Measurements from ENCODE around the gene ACOX2. TPM values are rescaled to one million over a fixed set of nuclear protein-coding genes. Genes with fewer than 3 reads are reported as not detected.
"Not testable (repeated sequence)": the region's sequence is repeated elsewhere in the genome, so short reads cannot be mapped to it uniquely, and the experiment has no call there.

The ACOX2 gene
- total RNA-seq, 1 donor from 2014 or later = not detected

- peaks cover 11% of the 10 kb centered on the region for H3K27me3 Mint-ChIP-seq
- H3K4me1 Mint-ChIP-seq = peaks cover 16% of the 10 kb centered on the region
- no peak for DNase-seq
- no peaks in the 10 kb centered on the region for H3K36me3 Mint-ChIP-seq (ENCODE audit: low read depth)
- H3K27ac Mint-ChIP-seq = no peak overlapping the region
- H3K4me3 Mint-ChIP-seq = no peak overlapping the region
- H3K9me3 Mint-ChIP-seq = no peaks in the 10 kb centered on the region
- intact Hi-C loops (cut with micrococcal nuclease) = loop anchor here (5.0 kb wide), 2 partner anchors 298 to 348 kb away; partner anchors contain the start of gene ABHD6
Observed at GRCh38 chr3:58534592-58535494, 2.1 kb downstream of the ACOX2 start.

DNA sequence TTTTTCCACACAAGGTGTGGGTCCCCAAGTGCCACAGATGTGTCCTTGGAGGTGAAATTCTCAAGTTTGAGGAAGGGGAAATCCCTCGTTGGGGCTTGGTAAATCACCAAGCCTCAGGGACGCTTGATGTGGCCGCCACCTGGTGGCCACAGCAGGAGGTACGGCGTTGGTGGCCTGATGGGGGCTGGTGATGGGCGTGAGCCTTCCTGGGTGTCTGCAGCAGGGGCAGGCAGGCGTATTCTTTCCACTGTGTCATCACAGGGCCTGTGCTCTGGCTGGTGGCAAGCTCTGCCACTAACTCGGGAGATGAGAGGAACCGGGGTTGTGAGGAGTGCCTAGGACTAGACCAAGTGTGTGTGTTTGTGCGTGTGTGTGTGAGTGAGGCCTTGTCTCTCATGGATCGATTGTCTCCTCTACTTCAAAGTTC is 4.2 kb downstream of the ACOX2 start:
- peaks cover 7% of the 10 kb centered on the region for H3K27me3 Mint-ChIP-seq
- DNase-seq = peak; percentile 94
- H3K4me3 Mint-ChIP-seq = no peak overlapping the region
- peak overlapping the region; percentile 54 for H3K27ac Mint-ChIP-seq
- H3K4me1 Mint-ChIP-seq = peaks cover 16% of the 10 kb centered on the region
- intact Hi-C loops (cut with micrococcal nuclease) = loop anchor here (1.0 to 5.0 kb wide), 8 partner anchors 42 to 346 kb away; partner anchors contain the start of genes ABHD6, HTD2, PDHB and RPP14
- no peaks in the 10 kb centered on the region for H3K9me3 Mint-ChIP-seq
- no peaks in the 10 kb centered on the region for H3K36me3 Mint-ChIP-seq (ENCODE audit: low read depth)

DNA sequence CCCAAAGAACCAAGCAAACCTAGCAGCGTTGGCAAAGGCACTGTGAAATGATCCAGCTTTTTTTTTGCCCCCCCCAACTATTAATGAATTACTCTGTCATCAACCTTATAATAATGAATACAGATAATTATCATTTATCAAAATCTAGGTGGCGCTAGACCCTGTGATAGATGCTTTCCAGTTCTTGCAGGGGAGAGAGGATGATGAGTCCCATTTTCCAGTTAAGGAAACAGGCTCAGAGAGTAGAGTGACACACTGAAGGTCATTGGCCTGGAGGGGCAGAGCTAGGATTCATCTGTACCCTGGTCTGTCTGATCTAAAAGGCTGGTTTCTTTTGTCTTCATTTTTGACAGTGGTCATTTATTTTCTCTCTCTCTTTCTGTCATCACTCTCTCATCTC is 5.0 kb downstream of the ACOX2 start:
- no peak overlapping the region for H3K27ac Mint-ChIP-seq
- no peak overlapping the region for H3K4me3 Mint-ChIP-seq
- H3K4me1 Mint-ChIP-seq = peaks cover 16% of the 10 kb centered on the region
- no peaks in the 10 kb centered on the region for H3K9me3 Mint-ChIP-seq
- intact Hi-C loops (cut with micrococcal nuclease) = loop anchor here (1.0 to 5.0 kb wide), 8 partner anchors 41 to 345 kb away; partner anchors contain the start of genes ABHD6, HTD2, PDHB and RPP14
- H3K27me3 Mint-ChIP-seq = peaks cover 7% of the 10 kb centered on the region
- no peak for DNase-seq
- H3K36me3 Mint-ChIP-seq (ENCODE audit: low read depth) = no peaks in the 10 kb centered on the region

DNA sequence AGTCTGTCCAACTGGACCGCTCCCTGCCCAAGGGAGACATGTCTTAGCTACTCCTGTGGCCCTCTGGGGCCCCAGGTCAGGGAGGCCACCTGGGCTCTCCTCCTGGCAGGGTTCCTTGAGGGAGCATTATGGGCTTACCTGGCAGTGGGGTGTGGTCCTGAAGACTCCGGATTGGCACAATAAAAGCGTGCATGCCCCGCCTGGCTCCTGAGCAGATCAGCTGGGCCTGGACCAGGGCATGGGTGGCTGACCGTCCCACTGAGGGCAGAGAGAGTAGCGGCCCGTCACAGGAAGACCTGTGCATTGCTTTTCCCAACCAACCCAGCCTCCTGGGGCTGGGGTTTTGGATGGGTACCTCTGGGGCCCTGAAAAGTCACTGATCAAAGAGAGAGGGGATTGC is 5.4 kb downstream of the ACOX2 start:
- intact Hi-C loops (cut with micrococcal nuclease) = loop anchor here (5.0 kb wide), 2 partner anchors 294 to 344 kb away; partner anchors contain the start of gene ABHD6
- Mint-ChIP-seq H3K27me3 (peaks cover 7% of the 10 kb centered on the region), H3K4me3 (no peak overlapping the region), H3K9me3 (no peaks in the 10 kb centered on the region), H3K36me3 (ENCODE audit: low read depth) (no peaks in the 10 kb centered on the region), H3K4me1 (peaks cover 16% of the 10 kb centered on the region), H3K27ac (no peak overlapping the region)
- DNase-seq = no peak

DNA sequence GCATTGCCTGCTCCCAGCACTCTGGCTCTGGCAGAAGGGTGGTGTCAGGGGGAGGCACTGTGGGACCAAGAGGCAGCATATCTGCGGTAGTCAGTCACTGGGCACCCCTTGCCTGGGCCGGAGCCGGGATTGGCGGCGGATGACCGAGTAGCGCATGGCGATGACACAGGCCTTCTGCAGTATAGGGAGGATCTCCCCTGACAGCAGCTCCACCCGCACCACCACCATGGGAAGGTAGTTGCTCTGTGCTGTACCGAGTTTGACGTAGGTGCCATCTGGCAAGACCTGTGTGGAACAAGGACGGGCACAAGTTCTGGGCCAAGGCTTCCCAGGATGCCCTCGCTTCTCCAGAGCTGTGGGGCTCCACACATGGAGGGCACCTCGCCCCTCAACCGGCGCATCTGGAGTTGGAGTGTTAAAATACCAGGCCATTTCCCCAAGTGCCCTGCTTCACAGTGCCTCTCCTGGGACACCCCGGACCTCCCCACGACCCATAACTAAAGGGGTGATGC is 6.6 kb downstream of the ACOX2 start:
- peaks cover 7% of the 10 kb centered on the region for H3K27me3 Mint-ChIP-seq
- peaks cover 11% of the 10 kb centered on the region for H3K4me1 Mint-ChIP-seq
- H3K4me3 Mint-ChIP-seq = no peak overlapping the region
- no peak overlapping the region for H3K27ac Mint-ChIP-seq
- H3K36me3 Mint-ChIP-seq (ENCODE audit: low read depth) = no peaks in the 10 kb centered on the region
- DNase-seq = no peak
- intact Hi-C loops (cut with micrococcal nuclease) = loop anchor here (5.0 kb wide), 2 partner anchors 293 to 343 kb away; partner anchors contain the start of gene ABHD6
- no peaks in the 10 kb centered on the region for H3K9me3 Mint-ChIP-seq

DNA sequence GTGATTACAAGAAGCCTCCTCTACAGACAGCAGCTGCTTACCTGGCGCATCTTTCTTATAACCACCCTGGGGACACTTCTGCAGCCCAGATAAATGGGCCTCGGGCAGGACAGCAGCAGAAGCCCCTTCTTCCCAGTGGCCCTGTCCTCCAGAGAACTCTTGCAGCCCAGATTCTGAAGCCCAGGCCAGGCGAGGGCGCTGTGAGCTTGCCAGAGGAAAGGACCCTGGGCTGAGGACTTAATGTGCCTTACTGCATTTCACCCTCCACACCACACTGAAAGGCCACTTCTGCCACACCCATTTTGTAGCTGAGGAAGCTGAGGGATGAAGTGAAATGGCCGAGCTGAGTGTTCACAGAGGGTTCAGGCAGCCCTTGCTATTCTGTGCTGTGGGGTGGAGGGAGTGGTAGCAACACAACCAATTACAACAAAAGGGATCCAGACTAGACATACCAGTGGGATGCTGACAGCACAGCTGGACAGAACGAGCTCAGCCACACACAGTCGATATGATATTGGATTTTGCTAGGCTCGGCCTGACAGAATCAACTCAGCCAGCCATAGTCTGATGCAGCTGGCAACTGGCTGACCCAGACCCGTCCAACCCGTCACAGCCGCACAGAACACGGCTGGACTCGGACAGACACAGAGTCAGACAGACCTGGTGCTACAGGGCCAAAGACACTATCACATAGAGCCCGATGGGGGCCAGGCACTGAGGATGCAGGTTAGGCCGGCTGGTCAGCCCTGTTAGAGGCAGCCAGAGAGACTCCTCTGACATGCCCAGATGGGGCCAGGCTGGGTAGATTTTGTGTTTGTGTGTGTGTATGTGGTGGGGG is 7.3 kb downstream of the ACOX2 start:
- Mint-ChIP-seq H3K27me3 (peaks cover 7% of the 10 kb centered on the region), H3K36me3 (ENCODE audit: low read depth) (no peaks in the 10 kb centered on the region), H3K4me3 (no peak overlapping the region), H3K27ac (no peak overlapping the region), H3K9me3 (no peaks in the 10 kb centered on the region), H3K4me1 (peaks cover 11% of the 10 kb centered on the region)
- intact Hi-C loops (cut with micrococcal nuclease) = loop anchor here (5.0 kb wide), 2 partner anchors 292 to 342 kb away; partner anchors contain the start of gene ABHD6
- no peak for DNase-seq

DNA sequence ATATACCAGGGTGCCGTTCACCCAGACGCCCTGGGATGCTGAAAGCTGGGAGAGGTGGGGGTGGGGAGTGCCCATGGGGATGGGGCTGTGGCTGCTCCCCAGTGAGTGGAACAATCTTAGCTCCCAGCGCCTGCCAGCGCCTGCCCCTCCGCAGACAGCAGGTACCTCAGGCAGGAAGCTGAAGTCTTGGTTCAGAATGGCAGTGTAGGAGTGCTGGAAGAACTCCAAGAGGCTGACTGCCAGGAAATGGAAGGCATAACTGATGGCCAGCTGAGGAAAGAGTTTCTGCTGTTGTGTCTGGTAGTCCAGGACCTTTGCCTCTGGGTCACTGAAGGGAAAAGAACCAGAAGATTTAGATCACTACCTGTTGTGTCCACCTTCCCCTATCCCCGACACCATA is 8.4 kb downstream of the ACOX2 start:
- no peak for DNase-seq
- intact Hi-C loops (cut with micrococcal nuclease) = no loop called here
- Mint-ChIP-seq H3K4me1 (peaks cover 11% of the 10 kb centered on the region), H3K4me3 (no peak overlapping the region), H3K9me3 (no peaks in the 10 kb centered on the region), H3K27ac (no peak overlapping the region), H3K27me3 (peaks cover 5% of the 10 kb centered on the region), H3K36me3 (ENCODE audit: low read depth) (no peaks in the 10 kb centered on the region)

- H3K36me3 Mint-ChIP-seq (ENCODE audit: low read depth); intact Hi-C loops (cut with micrococcal nuclease); H3K9me3 Mint-ChIP-seq; H3K27me3 Mint-ChIP-seq; H3K27ac Mint-ChIP-seq; H3K4me3 Mint-ChIP-seq; H3K4me1 Mint-ChIP-seq; DNase-seq: not testable (repeated sequence)
Observed at GRCh38 chr3:58527440-58527839, 9.6 kb downstream of the ACOX2 start.

GRCh38 chr3:58526515-58526957 is 10.5 kb downstream of the ACOX2 start:
- no peak overlapping the region for H3K4me3 Mint-ChIP-seq
- H3K27ac Mint-ChIP-seq = no peak overlapping the region
- no peak for DNase-seq
- H3K9me3 Mint-ChIP-seq = no peaks in the 10 kb centered on the region
- no peaks in the 10 kb centered on the region for H3K4me1 Mint-ChIP-seq
- intact Hi-C loops (cut with micrococcal nuclease) = no loop called here
- H3K27me3 Mint-ChIP-seq = peaks cover 2% of the 10 kb centered on the region
- no peaks in the 10 kb centered on the region for H3K36me3 Mint-ChIP-seq (ENCODE audit: low read depth)

DNA sequence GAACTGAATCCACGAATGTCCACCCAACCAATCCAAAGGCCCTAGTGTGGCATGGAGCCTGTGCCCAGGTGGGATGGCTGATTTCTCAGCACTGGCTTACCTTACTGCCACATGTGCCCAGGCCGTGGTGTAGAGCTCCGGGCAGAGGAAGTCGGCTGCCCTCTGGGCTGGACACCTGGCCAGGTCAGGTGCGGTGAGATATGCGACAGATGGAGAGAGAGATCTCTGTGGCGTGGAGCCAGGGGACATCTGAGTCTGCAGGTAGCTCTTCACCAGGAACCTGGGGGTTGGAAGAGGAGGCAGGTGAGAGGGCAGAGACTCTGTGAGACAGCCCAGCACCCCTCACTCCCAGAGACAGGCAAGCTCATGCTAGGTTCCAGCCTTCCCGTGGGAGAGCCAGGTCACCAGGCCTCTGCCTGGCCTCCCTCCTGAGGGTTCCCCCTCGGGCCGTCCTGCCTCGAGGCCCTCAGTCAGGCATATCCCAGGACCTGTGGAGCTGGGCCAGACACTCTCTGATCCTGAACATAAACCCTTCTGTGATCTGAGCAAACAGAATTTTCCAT is 12.6 kb downstream of the ACOX2 start:
- no peaks in the 10 kb centered on the region for H3K36me3 Mint-ChIP-seq (ENCODE audit: low read depth)

DNA sequence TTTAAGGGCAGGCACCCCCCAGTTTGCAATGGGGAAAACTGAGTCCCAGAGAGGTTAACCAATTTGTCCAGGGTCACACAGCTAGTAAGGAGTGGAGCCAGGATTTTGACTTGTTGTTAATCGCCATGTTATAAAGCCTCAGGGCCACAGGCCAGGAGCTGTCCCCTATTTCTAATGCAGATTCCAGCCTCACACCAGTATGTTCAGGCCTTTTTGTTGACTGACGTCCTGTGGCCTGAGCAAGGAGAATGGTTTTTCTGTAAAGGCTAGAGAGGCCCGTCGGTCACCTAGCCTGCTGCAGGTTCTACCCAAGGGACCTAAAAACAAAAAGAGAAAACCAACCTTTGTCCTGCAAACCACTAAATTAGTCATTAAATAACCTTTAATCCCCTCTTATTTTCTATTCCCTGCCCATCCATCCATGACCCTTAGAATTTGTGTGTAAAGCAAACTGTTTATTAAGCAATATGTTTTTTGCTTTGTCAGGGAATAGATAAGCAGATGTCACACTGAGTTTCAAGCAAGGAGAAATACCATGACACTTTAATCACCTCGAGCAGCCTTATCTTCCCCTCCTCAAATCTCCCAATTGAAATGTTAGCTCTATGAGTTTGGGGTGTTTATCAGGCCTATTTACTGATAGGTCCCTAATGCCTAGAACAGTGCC is 14.1 kb downstream of the ACOX2 start:
- Mint-ChIP-seq H3K4me1 (no peaks in the 10 kb centered on the region), H3K9me3 (no peaks in the 10 kb centered on the region), H3K27me3 (no peaks in the 10 kb centered on the region), H3K27ac (no peak overlapping the region), H3K36me3 (ENCODE audit: low read depth) (no peaks in the 10 kb centered on the region), H3K4me3 (no peak overlapping the region)
- no peak for DNase-seq
- intact Hi-C loops (cut with micrococcal nuclease) = no loop called here

More for the DNA sequence above, 12.6 kb downstream of the ACOX2 start:
- Mint-ChIP-seq H3K9me3 (no peaks in the 10 kb centered on the region), H3K27me3 (no peaks in the 10 kb centered on the region), H3K4me3 (no peak overlapping the region), H3K4me1 (no peaks in the 10 kb centered on the region), H3K27ac (no peak overlapping the region)
- DNase-seq = no peak
- intact Hi-C loops (cut with micrococcal nuclease) = no loop called here

DNA sequence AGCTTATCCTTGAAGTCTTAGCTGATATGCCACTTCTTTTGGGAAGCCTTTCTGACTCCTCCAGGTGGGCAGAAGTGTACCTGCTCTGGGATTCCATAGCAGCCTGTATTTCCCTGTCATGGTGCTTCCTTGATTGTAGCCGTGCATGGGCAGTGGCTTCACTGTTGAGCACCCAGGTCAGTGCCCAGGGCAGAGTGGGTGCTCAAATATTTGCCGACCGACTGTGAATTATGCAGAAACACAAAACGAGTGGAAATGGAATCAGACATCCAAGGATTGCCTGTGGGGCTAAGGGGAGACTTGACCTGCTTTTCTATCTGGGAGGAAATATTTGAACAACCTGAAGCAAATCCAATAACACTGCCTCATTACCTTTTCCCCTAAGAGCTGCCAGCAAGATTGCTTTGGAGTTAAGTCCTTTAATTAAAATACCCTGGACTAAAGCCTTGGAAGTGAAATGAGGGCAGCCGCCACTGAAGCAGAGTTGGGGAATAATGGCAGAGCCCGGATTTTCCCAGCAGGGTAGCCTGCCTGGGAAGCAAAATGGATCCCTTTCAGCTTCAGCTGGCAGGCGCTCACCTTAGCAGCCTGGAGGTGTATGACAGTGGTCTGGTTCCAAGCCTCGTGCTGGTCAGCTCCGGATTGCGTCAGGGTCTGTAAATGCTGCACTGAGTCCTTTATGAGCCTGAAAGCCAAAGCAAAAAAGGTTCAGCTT is 14.9 kb downstream of the ACOX2 start:
- intact Hi-C loops (cut with micrococcal nuclease) = no loop called here
- no peaks in the 10 kb centered on the region for H3K9me3 Mint-ChIP-seq
- no peak overlapping the region for H3K27ac Mint-ChIP-seq
- DNase-seq = no peak
- no peaks in the 10 kb centered on the region for H3K4me1 Mint-ChIP-seq
- no peaks in the 10 kb centered on the region for H3K36me3 Mint-ChIP-seq (ENCODE audit: low read depth)
- no peak overlapping the region for H3K4me3 Mint-ChIP-seq
- H3K27me3 Mint-ChIP-seq = peaks cover under 1% of the 10 kb centered on the region

All from activated CD4-positive, alpha-beta T cell treated with anti-CD3 and anti-CD28 coated beads, Interleukin-2, amount 10 ng/mL, durations not matched to agents 24 days and 14 days (primary cell).